Activated effector memory CD4-positive, alpha-beta T cell treated with anti-CD3 and anti-CD28 coated beads, Interleukin-2, amount 50 U/mL, for 16 hours (primary cell): ENCODE results near the gene CHRNA5.

Experiments used
- DNase-seq: peaks from one replicate; pipeline ENCODE4 v3.0.0-alpha.2; 2020

CHRNA5 gene

GRCh38 chr15:78640527-78641101 lies 75.3 kb downstream of the CHRNA5 start:
- peak; percentile 61 for DNase-seq

GRCh38 chr15:78641102-78641748 lies 75.9 kb downstream of the CHRNA5 start, which contains the start of gene CHRNB4:
Gene CHRNB4, minus strand, starts transcription at chr15:78641210. Its CDS starts 77 bp downstream, at chr15:78641133.
- peak; percentile 62 for DNase-seq

DNA sequence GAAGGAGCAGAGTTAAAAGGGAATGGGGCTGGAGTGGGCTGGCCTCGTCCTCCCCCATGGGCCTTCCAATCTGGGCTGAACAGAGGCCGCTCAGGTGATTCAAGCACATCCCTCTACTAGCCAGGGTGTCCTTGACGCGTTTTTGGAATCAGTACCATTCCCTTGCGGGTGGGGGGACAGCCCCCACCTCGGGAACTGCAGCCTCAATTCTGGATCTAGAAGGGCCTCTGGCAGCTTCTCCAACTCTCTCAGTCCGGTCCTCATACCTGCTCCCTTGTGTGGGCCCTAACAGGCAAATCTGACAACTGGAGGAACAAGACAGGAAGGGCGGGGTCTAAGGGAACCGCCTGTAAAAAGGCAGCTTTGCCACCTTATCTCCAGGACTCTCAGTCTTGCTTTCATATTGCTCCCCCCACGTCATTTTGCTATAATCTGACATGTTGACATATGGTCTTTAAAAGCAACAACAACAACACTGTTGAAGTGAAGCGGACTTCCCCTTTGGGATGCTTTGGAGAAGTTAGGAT lies 76.5 kb downstream of the CHRNA5 start:
- peak; percentile 58 for DNase-seq

GRCh38 chr15:78642331-78642730 lies 77.0 kb downstream of the CHRNA5 start:
- peak; percentile 27 for DNase-seq
